ENCODE results near the gene IRF2BP2. TPM values are rescaled to one million over a fixed set of nuclear protein-coding genes. Genes with fewer than 3 reads are reported as not detected.
A peak's percentile ranks its signal among the peaks of the same experiment; 100 is the strongest.

Gene IRF2BP2
- total RNA-seq, 1 donor from 2014 or later: 126 TPM

DNA sequence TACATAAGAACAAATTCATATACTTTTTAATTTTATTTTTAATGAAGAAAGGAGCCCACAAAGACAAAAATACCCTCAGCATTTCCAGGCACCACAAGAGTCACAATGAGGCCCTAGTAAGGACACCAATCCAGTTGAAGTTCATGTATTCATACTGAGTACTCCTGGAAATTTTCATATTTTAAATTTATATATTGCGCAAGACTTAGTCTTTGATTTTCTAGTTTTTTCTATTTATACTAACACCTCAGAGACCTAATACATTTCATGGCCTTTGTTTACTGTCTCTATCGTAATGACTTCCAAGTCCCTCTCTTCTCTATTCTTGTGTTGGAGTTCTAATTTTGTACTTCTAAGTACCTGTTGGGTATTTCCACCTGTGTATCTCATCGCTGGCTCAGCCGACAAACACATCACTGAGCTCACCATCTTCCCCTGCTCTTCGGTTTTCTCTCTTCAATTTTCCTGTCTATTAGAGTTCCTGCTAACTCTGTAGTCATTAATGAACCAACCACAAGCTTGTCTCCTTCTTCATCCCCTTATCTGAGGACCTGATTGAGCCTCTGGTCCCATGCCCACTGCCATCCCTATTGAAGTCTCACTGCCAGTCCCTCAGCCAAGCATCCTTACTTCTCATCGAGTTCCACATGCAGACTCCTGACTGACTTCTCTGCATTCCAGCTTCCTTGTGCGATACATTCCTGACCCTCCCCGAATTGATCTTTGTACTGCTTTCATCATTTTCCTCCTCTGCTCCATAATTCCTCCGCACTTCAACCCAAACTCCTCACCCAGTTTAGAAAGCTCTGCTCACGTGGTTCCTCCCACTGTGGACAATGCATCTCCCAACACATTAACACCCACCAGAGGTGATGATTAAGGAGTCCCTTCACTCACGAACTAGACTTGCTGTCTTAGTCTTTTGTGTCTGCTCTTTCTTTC lies 17.3 kb upstream of the IRF2BP2 start:
- no peak for TF ChIP-seq CTCF (IDR thresholded peaks at IDR 0.05; ENCODE audit: borderline replicate concordance)
- Histone ChIP-seq H3K27ac (replicated peaks) (no peak overlapping the region), H3K36me3 (no peaks in the 10 kb centered on the region), H3K4me3 (no peak overlapping the region), H3K4me1 (peaks cover 16% of the 10 kb centered on the region), H3K9me3 (replicated peaks) (no peaks in the 10 kb centered on the region), H3K27me3 (ENCODE audit: low read depth) (no peaks in the 10 kb centered on the region)
- no peak for DNase-seq
- intact Hi-C loops (cut with micrococcal nuclease): no loop called here

DNA sequence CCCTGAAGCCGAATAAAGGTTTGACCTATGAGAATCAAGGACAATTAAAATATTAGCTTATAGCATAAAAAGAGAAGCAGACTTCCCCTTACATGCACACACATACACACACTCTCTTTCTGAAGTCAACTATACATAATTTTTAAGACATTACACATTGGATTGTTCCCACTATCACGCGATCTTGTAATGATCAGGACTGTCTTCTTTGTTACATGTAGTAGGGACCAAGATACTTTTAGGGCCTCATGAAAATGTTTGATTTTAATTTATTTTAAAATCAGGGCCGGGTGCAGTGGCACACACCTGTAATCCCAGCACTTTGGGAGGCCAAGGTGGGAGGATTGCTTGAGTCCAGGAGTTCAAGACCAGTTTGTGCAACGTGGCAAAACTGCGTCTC lies 16.4 kb upstream of the IRF2BP2 start:
- no peak for DNase-seq
- TF ChIP-seq CTCF (IDR thresholded peaks at IDR 0.05; ENCODE audit: borderline replicate concordance): no peak
- Histone ChIP-seq H3K9me3 (replicated peaks) (no peaks in the 10 kb centered on the region), H3K36me3 (no peaks in the 10 kb centered on the region), H3K27ac (replicated peaks) (no peak overlapping the region), H3K4me1 (peaks cover 16% of the 10 kb centered on the region), H3K27me3 (ENCODE audit: low read depth) (no peaks in the 10 kb centered on the region), H3K4me3 (no peak overlapping the region)
- intact Hi-C loops (cut with micrococcal nuclease): no loop called here

- Histone ChIP-seq H3K36me3 (no peaks in the 10 kb centered on the region), H3K4me1 (peaks cover 15% of the 10 kb centered on the region), H3K27me3 (ENCODE audit: low read depth) (no peaks in the 10 kb centered on the region), H3K9me3 (replicated peaks) (no peaks in the 10 kb centered on the region), H3K4me3 (no peak overlapping the region), H3K27ac (replicated peaks) (no peak overlapping the region)
- intact Hi-C loops (cut with micrococcal nuclease): no loop called here
- TF ChIP-seq CTCF (IDR thresholded peaks at IDR 0.05; ENCODE audit: borderline replicate concordance): no peak
- DNase-seq: no peak
Observed at GRCh38 chr1:234624724-234625117, 14.7 kb upstream of the IRF2BP2 start.

DNA sequence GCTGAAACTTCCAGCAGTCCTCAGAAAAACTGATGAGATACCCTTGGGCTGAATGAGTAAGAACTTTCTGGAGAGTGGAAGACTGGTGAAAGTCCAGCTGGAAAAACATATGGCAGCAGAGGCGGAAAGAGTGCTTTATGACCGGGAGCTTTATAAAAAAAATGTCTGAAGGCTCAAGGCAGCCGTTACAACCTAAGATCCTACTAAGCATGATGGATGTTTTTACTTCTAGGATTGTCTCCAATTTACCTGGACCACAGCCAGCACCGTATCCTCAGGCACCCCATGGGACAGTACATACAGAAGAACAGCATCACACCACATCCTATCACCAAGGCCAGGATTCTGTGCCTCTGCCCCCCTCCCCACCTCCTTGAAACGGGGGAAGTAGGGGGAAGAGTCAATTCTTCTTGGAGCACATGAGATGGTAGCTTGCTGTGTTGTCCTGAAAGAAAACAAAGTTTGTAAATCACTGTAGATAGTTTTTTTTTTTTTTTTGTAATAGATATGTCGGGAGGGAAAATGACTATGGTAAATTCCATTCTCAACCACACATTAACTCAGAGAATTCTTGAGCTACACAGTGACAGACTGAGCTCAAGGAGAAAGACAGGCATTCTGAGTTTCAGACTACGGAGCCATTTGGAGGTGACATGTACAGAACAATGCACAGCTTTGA lies 11.8 kb upstream of the IRF2BP2 start:
- DNase-seq: peak; percentile 25
- no peak for TF ChIP-seq CTCF (IDR thresholded peaks at IDR 0.05; ENCODE audit: borderline replicate concordance)
- Histone ChIP-seq H3K4me3 (no peak overlapping the region), H3K9me3 (replicated peaks) (no peaks in the 10 kb centered on the region), H3K36me3 (no peaks in the 10 kb centered on the region), H3K27ac (replicated peaks) (peak overlapping the region; percentile 9), H3K4me1 (peaks cover 24% of the 10 kb centered on the region), H3K27me3 (ENCODE audit: low read depth) (no peaks in the 10 kb centered on the region)
- intact Hi-C loops (cut with micrococcal nuclease): no loop called here

GRCh38 chr1:234621127-234621468 lies 11.1 kb upstream of the IRF2BP2 start:
- H3K9me3 ChIP-seq (replicated peaks): no peaks in the 10 kb centered on the region
- H3K27ac ChIP-seq (replicated peaks): peak overlapping the region; percentile 9
- no peak for TF ChIP-seq CTCF (IDR thresholded peaks at IDR 0.05; ENCODE audit: borderline replicate concordance)
- intact Hi-C loops (cut with micrococcal nuclease): no loop called here
- peaks cover 30% of the 10 kb centered on the region for H3K4me1 ChIP-seq
- H3K27me3 ChIP-seq (ENCODE audit: low read depth): no peaks in the 10 kb centered on the region
- DNase-seq: no peak
- H3K4me3 ChIP-seq: no peak overlapping the region
- H3K36me3 ChIP-seq: no peaks in the 10 kb centered on the region
